Stomach (tissue), 4 donors: ENCODE measurements around the gene ANAPC4.

ENCODE experiments used
- CTCF ChIP-seq, 7 experiments: fragments of 450-650 bp in 4 of 7; fragments of 200-600 bp in 3 of 7; sonication (generic) in 3 of 7; IDR thresholded peaks; one replicate each; pipeline ENCODE4 v1.5.1; 2016 to 2019; ENCODE audit warnings: antibody characterized with exemption in 7 of 7, control low read depth in 2 of 7, mild to moderate bottlenecking in 1 of 7
- EP300 ChIP-seq: sonication (generic); formaldehyde crosslinking; IDR thresholded peaks from one replicate; pipeline ENCODE4 v1.6.1; 2017; ENCODE audit warnings: antibody characterized with exemption
- POLR2A ChIP-seq, 4 donors: fragments of 450-650 bp; IDR thresholded peaks; one replicate each; pipeline ENCODE4 v1.6.1; 2016; ENCODE audit warnings: antibody characterized with exemption in 4 of 4, control low read depth in 2 of 4, mild to moderate bottlenecking in 1 of 4, moderate library complexity in 1 of 4
- POLR2AphosphoS5 ChIP-seq, 3 donors: sonication (generic); formaldehyde crosslinking; IDR thresholded peaks; one replicate each; pipeline ENCODE4 v1.6.1; 2016; ENCODE audit warnings: antibody characterized with exemption in 3 of 3

- TF ChIP-seq CTCF (IDR thresholded peaks at IDR 0.05) (no peak), POLR2A (IDR thresholded peaks at IDR 0.05) (no peak), EP300 (no peak), POLR2AphosphoS5 (IDR thresholded peaks at IDR 0.05) (no peak)
Measured at GRCh38 chr4:25343671-25344070, 33.4 kb upstream of the ANAPC4 start.
